Measurements from ENCODE around the gene ADNP2.

GRCh38 chr18:80115035-80115434, 6.0 kb downstream of the ADNP2 start:
- TF ChIP-seq POLR2AphosphoS5 (IDR thresholded peaks at IDR 0.05; ENCODE audit: insufficient read depth, low read depth, low read length) = no peak
- TF ChIP-seq CTCF (IDR thresholded peaks at IDR 0.05; ENCODE audit: extremely low read depth in 1 of 2, insufficient read depth in 1 of 2, low read depth in 1 of 2, low read length in 2 of 2) = no peak
